ENCODE results near the gene SHANK1. TPM values are rescaled to one million over a fixed set of nuclear protein-coding genes. Genes with fewer than 3 reads are reported as not detected.
"Not testable (repeated sequence)": the region's sequence is repeated elsewhere in the genome, so short reads cannot be mapped to it uniquely, and the experiment has no call there.

SHANK1 gene
- polyA plus RNA-seq, 4 donors, result 4.3 to 9.9 (median 6.9) TPM

- not testable (repeated sequence) for DNase-seq (ENCODE audit: low read depth in 4 of 4, low spot score in 2 of 4)
These were observed 106.8 kb downstream of the SHANK1 start for GRCh38 chr19:50612504-50613404.

Other genes starting within 250 kb of the SHANK1 start
- 100 to 1,000 TPM; 109 to 209 (median 150) TPM for gene EMC10, start 243.3 kb downstream of the SHANK1 start, polyA plus RNA-seq (ENCODE audit: insufficient read length in 4 of 4)
- gene GARIN5A, start 243.0 kb downstream of the SHANK1 start, polyA plus RNA-seq (ENCODE audit: insufficient read length in 4 of 4), result 10 to 100 TPM in 2 of 4 donors, 1 to 10 TPM in 2; 6.6 to 12.4 (median 9.5) TPM
- 10 to 100 TPM in 3 of 4 donors, 1 to 10 TPM in 1; 8.9 to 20.2 (median 15.2) TPM for gene JOSD2, start 208.6 kb downstream of the SHANK1 start, polyA plus RNA-seq (ENCODE audit: insufficient read length in 4 of 4)
- 10 to 100 TPM in 2 of 4 donors, 1 to 10 TPM in 2; 7.2 to 13.3 (median 10.6) TPM for gene ASPDH, start 205.9 kb downstream of the SHANK1 start, polyA plus RNA-seq (ENCODE audit: insufficient read length in 4 of 4)
- gene LRRC4B, start 151.4 kb downstream of the SHANK1 start, polyA plus RNA-seq (ENCODE audit: insufficient read length in 4 of 4), result 10 to 100 TPM; 15.0 to 27.1 (median 22.9) TPM
- 1 to 10 TPM in 1 of 4 donors, under 1 TPM in 3; 0.54 to 1.4 (median 0.73) TPM for gene SYT3, start 79.9 kb downstream of the SHANK1 start, polyA plus RNA-seq (ENCODE audit: insufficient read length in 4 of 4)
- 1 to 10 TPM; 1.3 to 5.1 (median 3.4) TPM for gene C19orf81, start 70.4 kb downstream of the SHANK1 start, polyA plus RNA-seq (ENCODE audit: insufficient read length in 4 of 4)
- 10 to 100 TPM; 30.0 to 45.4 (median 35.2) TPM for gene CLEC11A, start 3.6 kb upstream of the SHANK1 start, polyA plus RNA-seq (ENCODE audit: insufficient read length in 4 of 4)
- not detected for gene GPR32, start 50.7 kb upstream of the SHANK1 start, polyA plus RNA-seq (ENCODE audit: insufficient read length in 4 of 4)
- under 1 TPM in 3 of 4 donors, not detected in 1; 0.10 to 0.52 (median 0.25) TPM for gene ACP4, start 70.6 kb upstream of the SHANK1 start, polyA plus RNA-seq (ENCODE audit: insufficient read length in 4 of 4)
- 1 to 10 TPM; 1.6 to 2.2 (median 1.9) TPM for gene KLK1, start 104.0 kb upstream of the SHANK1 start, polyA plus RNA-seq (ENCODE audit: insufficient read length in 4 of 4)
- gene KLK15, start 113.8 kb upstream of the SHANK1 start, polyA plus RNA-seq (ENCODE audit: insufficient read length in 4 of 4), result not detected
- under 1 TPM; 0.32 to 0.85 (median 0.57) TPM for gene KLK3, start 135.1 kb upstream of the SHANK1 start, polyA plus RNA-seq (ENCODE audit: insufficient read length in 4 of 4)
- under 1 TPM in 2 of 4 donors, not detected in 2; 0.39 to 0.42 TPM for gene KLK2, start 153.6 kb upstream of the SHANK1 start, polyA plus RNA-seq (ENCODE audit: insufficient read length in 4 of 4)
- gene KLK4, start 191.6 kb upstream of the SHANK1 start, polyA plus RNA-seq (ENCODE audit: insufficient read length in 4 of 4), result not detected
- gene KLK5, start 233.2 kb upstream of the SHANK1 start, polyA plus RNA-seq (ENCODE audit: insufficient read length in 4 of 4), result 1 to 10 TPM; 1.2 to 2.5 (median 1.5) TPM
- 10 to 100 TPM; 30.9 to 45.1 (median 35.1) TPM for gene KLK6, start 249.8 kb upstream of the SHANK1 start, polyA plus RNA-seq (ENCODE audit: insufficient read length in 4 of 4)